Activated gamma-delta T cell treated with Interleukin-2 at 50 U/mL for 16 hours (primary cell): ENCODE measurements around the gene LRSAM1.

Source experiments
- DNase-seq: peaks from one replicate; pipeline ENCODE4 v3.0.0-alpha.2; 2020

Gene LRSAM1

DNA sequence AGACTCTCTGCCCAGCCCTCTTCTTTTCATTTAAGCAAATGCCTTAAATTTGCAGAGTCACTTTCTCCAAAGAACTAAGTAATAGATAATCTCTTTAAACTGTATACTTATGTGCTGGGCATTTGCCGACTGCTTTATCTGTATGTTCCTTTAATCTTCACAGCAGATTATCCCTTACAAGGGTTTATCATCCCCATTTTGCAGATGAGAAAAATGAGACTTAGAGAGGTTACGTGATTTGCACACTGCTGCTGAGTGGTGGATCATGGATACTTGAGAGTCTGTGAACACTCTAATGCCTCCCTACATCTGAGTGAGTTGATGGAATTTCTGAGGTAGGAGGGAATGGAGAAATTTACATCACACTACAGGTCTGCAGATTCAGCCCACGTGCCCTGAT lies 23.0 kb upstream of the LRSAM1 start:
- DNase-seq = no peak

- no peak for DNase-seq
These were observed 20.9 kb upstream of the LRSAM1 start for GRCh38 chr9:127430415-127430814.

GRCh38 chr9:127437497-127438264 lies 13.6 kb upstream of the LRSAM1 start:
- peak; percentile 16 for DNase-seq

- no peak for DNase-seq
These were observed 12.9 kb upstream of the LRSAM1 start for GRCh38 chr9:127438394-127438793.

DNA sequence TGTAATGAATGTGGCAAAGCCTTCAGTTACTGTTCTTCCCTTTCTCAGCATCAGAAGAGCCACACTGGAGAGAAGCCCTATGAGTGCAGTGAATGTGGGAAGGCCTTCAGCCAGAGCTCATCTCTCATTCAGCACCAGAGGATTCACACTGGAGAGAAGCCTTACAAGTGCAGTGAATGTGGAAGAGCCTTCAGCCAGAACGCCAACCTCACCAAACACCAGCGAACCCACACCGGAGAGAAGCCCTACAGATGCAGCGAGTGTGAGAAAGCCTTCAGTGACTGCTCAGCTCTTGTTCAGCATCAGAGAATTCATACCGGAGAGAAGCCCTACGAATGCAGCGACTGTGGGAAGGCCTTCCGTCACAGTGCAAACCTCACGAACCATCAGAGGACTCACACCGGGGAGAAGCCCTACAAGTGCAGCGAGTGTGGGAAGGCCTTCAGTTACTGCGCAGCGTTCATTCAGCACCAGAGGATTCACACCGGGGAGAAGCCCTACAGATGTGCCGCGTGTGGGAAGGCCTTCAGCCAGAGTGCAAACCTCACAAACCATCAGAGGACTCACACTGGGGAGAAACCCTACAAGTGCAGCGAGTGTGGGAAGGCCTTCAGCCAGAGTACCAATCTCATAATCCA lies 6.9 kb upstream of the LRSAM1 start:
- DNase-seq = no peak

DNA sequence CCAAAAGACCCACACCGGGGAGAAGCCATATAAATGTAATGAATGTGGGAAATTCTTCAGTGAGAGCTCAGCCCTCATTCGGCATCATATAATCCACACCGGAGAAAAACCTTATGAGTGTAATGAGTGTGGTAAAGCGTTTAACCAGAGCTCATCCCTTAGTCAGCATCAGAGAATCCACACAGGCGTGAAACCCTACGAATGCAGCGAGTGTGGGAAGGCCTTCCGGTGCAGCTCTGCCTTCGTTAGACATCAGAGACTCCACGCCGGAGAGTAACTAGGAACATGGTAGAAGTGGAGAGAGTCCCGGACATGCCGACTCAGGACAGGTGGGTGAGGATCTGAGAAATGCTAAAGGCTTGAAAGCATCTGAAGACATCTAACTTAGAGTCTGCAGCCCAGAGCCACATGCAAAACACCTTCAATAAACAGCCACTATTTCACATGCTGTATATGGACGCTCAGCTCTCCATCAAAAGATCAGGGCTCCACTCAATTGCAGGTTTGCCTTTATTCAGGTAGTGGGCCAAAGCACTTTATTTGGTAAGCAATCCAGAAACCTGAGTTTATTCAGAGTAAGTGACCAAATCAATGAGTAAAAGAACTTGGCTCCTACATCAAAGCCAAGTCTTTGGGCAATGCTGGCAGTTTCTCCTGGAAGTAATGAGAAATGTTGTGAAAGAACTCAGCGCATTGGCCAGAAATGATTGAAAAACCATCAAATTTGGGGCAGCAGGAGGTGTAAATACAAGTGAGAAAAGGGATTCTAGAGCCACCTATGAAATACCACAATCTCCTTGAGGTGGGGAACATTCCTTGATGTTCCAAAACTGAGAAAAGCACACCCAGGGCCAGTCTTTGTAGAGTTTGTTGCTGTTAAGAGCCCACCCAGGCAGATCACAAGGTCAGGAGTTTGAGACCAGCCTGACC lies 6.1 kb upstream of the LRSAM1 start:
- DNase-seq = no peak

DNA sequence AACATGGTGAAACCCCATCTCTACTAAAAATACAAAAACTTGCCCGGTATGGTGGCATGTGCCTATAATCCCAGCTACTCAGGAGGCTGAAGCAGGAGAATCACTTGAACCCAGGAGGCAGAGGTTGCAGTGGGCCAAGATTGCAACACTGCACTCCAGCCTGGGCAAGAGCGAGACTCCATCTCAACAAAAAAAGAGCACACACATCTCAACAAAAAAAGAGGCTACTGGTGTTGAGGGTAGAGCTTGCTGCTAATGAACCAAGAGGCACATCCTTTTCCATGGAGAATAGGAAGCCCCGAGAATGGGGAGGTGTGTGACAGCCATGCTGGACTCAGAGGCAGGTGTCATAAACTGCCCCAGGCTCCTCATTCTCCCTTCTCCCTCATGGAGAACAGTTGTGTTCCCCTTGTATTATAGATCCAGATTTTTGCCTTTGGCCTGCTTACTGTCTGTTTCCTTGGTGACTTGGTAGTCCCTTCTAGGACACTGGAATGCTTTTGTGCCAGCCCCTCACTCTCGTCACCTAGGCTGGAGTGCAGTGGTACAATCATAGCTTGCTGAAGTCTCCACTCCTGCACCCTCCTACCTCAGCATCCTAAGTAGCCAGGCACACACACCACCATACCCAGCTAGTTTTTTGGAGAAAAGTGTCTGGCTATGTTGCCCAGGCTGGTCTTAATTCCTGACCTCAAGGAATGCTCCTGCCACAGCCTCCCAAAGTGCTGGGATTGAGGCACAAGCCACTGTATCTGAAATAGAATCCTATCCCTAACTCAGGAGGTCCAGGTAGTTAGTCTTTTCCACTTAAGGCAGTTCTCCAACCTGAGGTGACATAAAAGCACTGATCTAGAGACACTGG lies 5.2 kb upstream of the LRSAM1 start:
- no peak for DNase-seq

- DNase-seq = no peak
These were observed 4.4 kb upstream of the LRSAM1 start for GRCh38 chr9:127446713-127447415.

GRCh38 chr9:127447416-127448111 lies 3.7 kb upstream of the LRSAM1 start:
- no peak for DNase-seq

DNA sequence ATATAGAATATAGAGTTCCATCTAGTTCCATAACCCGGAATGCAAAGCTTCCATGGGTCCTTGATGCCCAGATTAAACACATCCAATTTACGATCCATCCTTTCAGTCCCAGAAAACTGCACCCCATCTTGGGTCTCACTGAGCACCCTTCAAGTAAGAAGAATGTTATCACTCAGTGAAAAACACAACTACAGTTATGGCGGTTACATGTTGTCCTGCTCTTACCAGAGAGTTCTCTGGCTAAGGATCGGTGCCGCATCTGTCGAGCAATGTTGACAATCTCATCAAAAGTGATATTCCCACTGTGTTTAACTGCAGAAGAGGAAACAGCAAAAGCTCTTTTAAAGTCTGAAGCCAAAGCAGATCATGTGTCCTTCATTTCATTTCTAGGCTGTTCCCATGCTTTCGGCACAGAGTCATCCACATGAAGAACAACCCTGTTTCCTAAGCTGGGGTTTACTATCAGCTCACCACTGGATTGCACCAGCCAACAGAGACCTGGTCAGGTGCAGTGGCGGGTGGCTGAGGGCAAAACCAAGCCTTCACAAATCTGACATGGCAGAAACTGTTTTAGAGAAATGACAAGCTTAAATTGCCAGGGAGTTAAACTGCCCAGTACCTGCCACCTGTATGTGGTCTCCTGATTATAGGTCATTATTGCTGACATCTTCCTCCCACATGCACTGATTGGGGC lies 3.1 kb upstream of the LRSAM1 start:
- no peak for DNase-seq

- DNase-seq = no peak
These were observed 1.9 kb upstream of the LRSAM1 start for GRCh38 chr9:127449332-127449966.

- no peak for DNase-seq
These were observed 1.0 kb upstream of the LRSAM1 start for GRCh38 chr9:127450243-127450760.

- DNase-seq = no peak
These were observed 223 bp downstream of the LRSAM1 start for GRCh38 chr9:127451608-127451857.

- DNase-seq = peak; percentile 35
These were observed 747 bp downstream of the LRSAM1 start for GRCh38 chr9:127451858-127452656.

GRCh38 chr9:127452691-127453090 lies 1.4 kb downstream of the LRSAM1 start:
- DNase-seq = no peak

DNA sequence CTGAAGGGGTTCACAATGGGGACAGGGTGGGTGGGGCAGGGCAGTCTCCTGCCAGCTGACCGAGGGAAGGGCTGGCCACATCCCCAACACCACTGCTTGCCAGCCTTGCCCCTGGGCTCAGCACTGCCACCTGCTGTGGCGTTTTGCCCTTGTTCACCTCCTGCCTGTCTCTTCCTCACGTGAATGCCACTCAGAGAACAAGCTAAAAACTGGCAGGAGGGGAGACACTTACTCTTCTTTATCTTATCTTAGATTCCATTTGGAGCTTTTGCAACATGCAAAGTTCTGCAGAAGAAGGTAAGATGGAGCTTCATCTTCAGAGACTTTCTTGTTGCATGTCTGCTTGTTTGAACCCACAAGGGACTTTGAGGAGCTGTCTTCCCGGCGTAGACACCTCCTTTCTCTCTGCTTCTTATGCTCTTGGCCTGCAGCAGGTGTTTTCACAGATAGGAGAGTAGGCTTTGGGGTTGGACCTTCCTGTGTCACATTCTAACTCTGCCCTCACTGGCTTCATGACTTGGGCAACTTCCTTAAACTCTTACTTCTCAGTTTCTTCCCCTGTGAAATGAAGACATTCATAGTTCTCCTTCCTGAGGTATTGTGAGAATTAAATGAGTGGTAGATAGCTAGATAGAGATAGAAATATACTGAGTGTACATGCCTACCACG lies 4.1 kb downstream of the LRSAM1 start:
- no peak for DNase-seq

- no peak for DNase-seq
These were observed 6.0 kb downstream of the LRSAM1 start for GRCh38 chr9:127457191-127457878.

GRCh38 chr9:127458921-127459320 lies 7.6 kb downstream of the LRSAM1 start:
- no peak for DNase-seq
